ENCODE data around the gene FOXB1. TPM values are rescaled to one million over a fixed set of nuclear protein-coding genes. Genes with fewer than 3 reads are reported as not detected.

FOXB1 gene
- total and polyA plus RNA-seq, 2 of the 13 experiments (the other 11 are each of a cell fraction or from before 2014, with no cell fraction given) = not detected

- Histone ChIP-seq H2AFZ (ENCODE audit: low read length) (no peak overlapping the region), H3K9ac (ENCODE audit: insufficient read depth, low read depth, low read length) (no peak overlapping the region), H3K27ac (ENCODE audit: extremely low read length, insufficient read depth, low read length) (no peak overlapping the region), H3K9me3 (ENCODE audit: low read length) (peaks cover 14% of the 10 kb centered on the region), H3K27me3 (ENCODE audit: control insufficient read depth in 1 of 2, insufficient read depth in 2 of 2, low read length in 2 of 2) (no peaks in the 10 kb centered on the region), H3K36me3 (replicated peaks in 1 of 2; ENCODE audit: control insufficient read depth in 1 of 2, insufficient read depth in 2 of 2, low read length in 2 of 2) (no peaks in the 10 kb centered on the region), H3K4me1 (ENCODE audit: insufficient read depth, low read length) (no peaks in the 10 kb centered on the region), H3K79me2 (ENCODE audit: insufficient read depth, low read length) (no peaks in the 10 kb centered on the region), H3K4me3 (replicated peaks in 1 of 3; ENCODE audit: insufficient read depth in 1 of 3, low read depth in 2 of 3, low read length in 3 of 3) (no peak overlapping the region), H4K20me1 (ENCODE audit: insufficient read depth, low read length) (no peaks in the 10 kb centered on the region), H3K4me2 (ENCODE audit: low read depth, low read length) (no peak overlapping the region)
- BruUV-seq (replicated peaks) = no TSS peak
- in situ Hi-C loops (cut with HindIII; ENCODE audit: extremely low pct_ligation_motif_present, low pct_unique_long_range_greater_than_20kb) (no loop called here), intact Hi-C loops (cut with micrococcal nuclease; ENCODE audit: unreplicated experiment) (no loop called here)
- CTCF ChIA-PET (ENCODE audit: low intra/inter-chr PET ratio, low total read pairs) = no interaction called here
- ATAC-seq = no peak
- FAIRE-seq = no peak
- 27% methylated on average over 2 of the region's 2 CpGs for WGBS (ENCODE audit: low lambda C conversion rate)
- TF ChIP-seq AGO1 (IDR thresholded peaks at IDR 0.05; ENCODE audit: low read depth, low read length, poor library complexity, severe bottlenecking) = no peak
- TF ChIP-seq TP53 (CRISPR knock-in tag; conservative IDR thresholded peaks at IDR 0.05) = no peak
- POLR2A ChIA-PET = no interaction called here
- no peak for DNase-seq (ENCODE audit: low spot score)
Observed at GRCh38 chr15:60054472-60054871, 50.4 kb downstream of the FOXB1 start.
